SU-DHL-6 (cell line): ENCODE measurements around the gene LRIG1.

ENCODE experiments used
- EZH2phosphoT487 ChIP-seq: fragments of 200-600 bp; sonication (generic), shearing (Covaris generic); conservative IDR thresholded peaks from 2 replicates; pipeline ENCODE4 v1.6.1; 2018; ENCODE audit warnings: mild to moderate bottlenecking, antibody characterized with exemption, low read length, moderate library complexity, mixed read lengths
- TF ChIP-seq, protein P1 (sequence below): fragments of 200-600 bp; sonication (generic); IDR thresholded peaks from one replicate; pipeline ENCODE4 v1.5.1; 2017; ENCODE audit warnings: antibody characterized with exemption, mild to moderate bottlenecking, low read length, moderate library complexity; ENCODE audit not compliant: insufficient read depth, poor library complexity, severe bottlenecking

DNA sequence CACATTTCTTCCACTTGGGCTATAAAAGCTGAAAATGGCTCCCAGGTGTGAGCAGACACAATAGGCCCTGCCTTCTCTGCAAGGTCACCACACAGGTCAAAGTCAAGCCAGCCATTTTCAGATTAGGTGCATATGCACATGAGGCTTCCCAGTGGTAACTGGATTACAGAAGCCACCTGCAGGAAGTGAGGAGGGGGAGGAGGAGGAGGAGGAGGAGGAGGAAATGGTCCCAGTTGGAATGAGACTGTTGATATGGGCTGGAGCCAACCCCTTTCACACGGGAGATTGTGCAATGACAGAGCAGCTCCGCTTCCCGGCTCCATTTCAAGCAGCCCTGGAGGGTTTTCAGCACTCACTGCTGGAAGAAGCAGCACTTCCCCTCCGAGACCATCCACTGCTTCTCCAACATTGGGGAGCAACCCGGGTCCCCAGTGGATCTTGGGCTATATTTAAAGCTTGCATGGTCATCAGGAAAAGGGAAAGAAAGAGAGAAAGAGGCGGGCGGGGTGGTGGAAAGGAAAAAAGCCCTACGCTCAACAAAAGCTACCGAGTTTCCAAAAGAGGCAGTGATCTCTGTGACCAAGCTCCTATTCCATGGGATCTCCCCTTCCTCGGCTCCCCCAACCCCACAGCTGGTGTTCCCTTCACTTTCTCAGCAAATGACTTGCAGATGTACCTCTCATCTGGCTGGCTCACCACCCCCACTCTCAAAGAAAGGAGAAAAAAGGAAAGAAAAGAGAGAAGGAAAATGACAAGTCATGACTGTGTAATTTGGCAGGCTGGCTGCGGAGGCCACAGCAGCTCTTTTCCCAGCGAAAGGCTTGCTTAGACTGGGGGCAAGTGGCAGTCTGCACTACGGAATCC lies 58.3 kb downstream of the LRIG1 start:
- TF ChIP-seq, protein P1, sequence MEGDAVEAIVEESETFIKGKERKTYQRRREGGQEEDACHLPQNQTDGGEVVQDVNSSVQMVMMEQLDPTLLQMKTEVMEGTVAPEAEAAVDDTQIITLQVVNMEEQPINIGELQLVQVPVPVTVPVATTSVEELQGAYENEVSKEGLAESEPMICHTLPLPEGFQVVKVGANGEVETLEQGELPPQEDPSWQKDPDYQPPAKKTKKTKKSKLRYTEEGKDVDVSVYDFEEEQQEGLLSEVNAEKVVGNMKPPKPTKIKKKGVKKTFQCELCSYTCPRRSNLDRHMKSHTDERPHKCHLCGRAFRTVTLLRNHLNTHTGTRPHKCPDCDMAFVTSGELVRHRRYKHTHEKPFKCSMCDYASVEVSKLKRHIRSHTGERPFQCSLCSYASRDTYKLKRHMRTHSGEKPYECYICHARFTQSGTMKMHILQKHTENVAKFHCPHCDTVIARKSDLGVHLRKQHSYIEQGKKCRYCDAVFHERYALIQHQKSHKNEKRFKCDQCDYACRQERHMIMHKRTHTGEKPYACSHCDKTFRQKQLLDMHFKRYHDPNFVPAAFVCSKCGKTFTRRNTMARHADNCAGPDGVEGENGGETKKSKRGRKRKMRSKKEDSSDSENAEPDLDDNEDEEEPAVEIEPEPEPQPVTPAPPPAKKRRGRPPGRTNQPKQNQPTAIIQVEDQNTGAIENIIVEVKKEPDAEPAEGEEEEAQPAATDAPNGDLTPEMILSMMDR: no peak
- TF ChIP-seq EZH2phosphoT487: no peak
